CD4-positive, alpha-beta T cell (primary cell): ENCODE measurements around the gene ETS2. TPM values are rescaled to one million over a fixed set of nuclear protein-coding genes. Genes with fewer than 3 reads are reported as not detected.
"Not testable (repeated sequence)": the region's sequence is repeated elsewhere in the genome, so short reads cannot be mapped to it uniquely, and the experiment has no call there.

Experiments
- ATAC-seq: fragments of 200-7000 bp; cut with Tn5 transposase; one replicate; pipeline ENCODE4 v1.10.0; 2022; ENCODE audit warnings: mild to moderate bottlenecking; ENCODE audit not compliant: poor library complexity
- CTCF ChIA-PET: fragments of 350-600 bp; sonication (Branson Sonifier 250); formaldehyde crosslinking; loops from one replicate; lab custom pipeline; 2021; ENCODE audit warnings: antibody characterized with exemption, inconsistent platforms; lab: Charles Lee
- POLR2A ChIA-PET: fragments of 350-600 bp; sonication (Branson Sonifier 250); formaldehyde crosslinking; loops from one replicate; lab custom pipeline; 2021; ENCODE audit warnings: antibody characterized with exemption, inconsistent platforms; lab: Charles Lee
- DNase-seq, 14 experiments: peaks; one replicate each; pipeline ENCODE4 v3.0.0-alpha.2; 2013 to 2020; ENCODE audit warnings: mixed read lengths in 2 of 14
- H3K27ac ChIP-seq, 2 donors: one replicate each; pipeline versions ENCODE4 v1.5.1 to v1.7.0; 2013; ENCODE audit warnings: low read length in 2 of 2, low read depth in 1 of 2, mild to moderate bottlenecking in 1 of 2
- H3K27me3 ChIP-seq, 2 experiments: 1 replicate in 1 of 2; 2 replicates in 1 of 2; pipeline versions ENCODE4 v1.6.1 to v1.7.0; 2013; ENCODE audit warnings: low read length in 2 of 2, control low read depth in 1 of 2, mild to moderate bottlenecking in 1 of 2, moderate library complexity in 1 of 2; ENCODE audit not compliant: insufficient read depth in 2 of 2, control insufficient read depth in 1 of 2
- H3K36me3 ChIP-seq: one replicate; pipeline ENCODE4 v1.6.1; 2013; ENCODE audit warnings: low read length, control low read depth; ENCODE audit not compliant: insufficient read depth
- H3K4me1 ChIP-seq: one replicate; pipeline ENCODE4 v1.6.1; 2013; ENCODE audit warnings: low read length, control low read depth; ENCODE audit not compliant: insufficient read depth
- H3K4me3 ChIP-seq: one replicate; pipeline ENCODE4 v1.5.1; 2013; ENCODE audit warnings: mild to moderate bottlenecking, low read length, moderate library complexity
- H3K9me3 ChIP-seq, 2 experiments: 1 replicate in 1 of 2; 2 replicates in 1 of 2; pipeline versions ENCODE4 v1.6.1 to v1.7.0; 2013; ENCODE audit warnings: low read length in 2 of 2, mild to moderate bottlenecking in 2 of 2, control low read depth in 1 of 2, moderate library complexity in 1 of 2; ENCODE audit not compliant: control insufficient read depth in 1 of 2, insufficient read depth in 1 of 2
- H3K27ac Mint-ChIP-seq: one replicate; pipeline ENCODE4 v1.8.0; 2020; ENCODE audit warnings: mixed read lengths
- H3K27me3 Mint-ChIP-seq: one replicate; pipeline ENCODE4 v1.8.0; 2021; ENCODE audit warnings: mixed read lengths
- H3K36me3 Mint-ChIP-seq: one replicate; pipeline ENCODE4 v1.8.0; 2021; ENCODE audit warnings: low read depth, mixed read lengths
- H3K4me1 Mint-ChIP-seq: one replicate; pipeline ENCODE4 v1.8.0; 2021; ENCODE audit warnings: low read depth, mixed read lengths
- H3K4me3 Mint-ChIP-seq: one replicate; pipeline ENCODE4 v1.8.0; 2020; ENCODE audit warnings: mild to moderate bottlenecking, mixed read lengths
- H3K9me3 Mint-ChIP-seq: one replicate; pipeline ENCODE4 v1.8.0; 2020; ENCODE audit warnings: mixed read lengths
- CTCF ChIP-seq: fragments of 200-600 bp; IDR thresholded peaks from one replicate; pipeline ENCODE4 v1.8.0; 2022; ENCODE audit warnings: antibody characterized with exemption, mild to moderate bottlenecking
- intact Hi-C, 2 experiments: fragments of 100-400 bp; cut with DNase I in 1 of 2; cut with micrococcal nuclease in 1 of 2; formaldehyde crosslinking; loops; one replicate each; pipeline versions ENCODE4 v1.15.1 to v1.9.0; 2023 to 2025; cut with DNase I, micrococcal nuclease
- total RNA-seq, 174 experiments: library from RNA in 2 of 174; stranded (reverse) in 2 of 174; gene quantifications; one replicate each; pipeline ENCODE4 v1.2.3 and lab custom pipeline; 2021 to 2026

ETS2 gene
- total RNA-seq, 2 experiments from 2014 or later: 11.4 to 13.9 TPM

- peaks cover 0 to 5% of the 10 kb centered on the region in 2 experiments for H3K9me3 ChIP-seq
- H3K4me3 Mint-ChIP-seq: no peak overlapping the region
- TF ChIP-seq CTCF: no peak
- ChIA-PET POLR2A (no interaction called here), CTCF (no interaction called here)
- H3K36me3 ChIP-seq: peaks cover 49% of the 10 kb centered on the region
- no peak overlapping the region for H3K27ac Mint-ChIP-seq
- no peak for DNase-seq
- H3K4me1 ChIP-seq: no peaks in the 10 kb centered on the region
- no peaks in the 10 kb centered on the region for H3K4me1 Mint-ChIP-seq
- H3K9me3 Mint-ChIP-seq: no peaks in the 10 kb centered on the region
- no peak for ATAC-seq
- H3K27ac ChIP-seq: no peak overlapping the region
- no peak overlapping the region for H3K4me3 ChIP-seq
- intact Hi-C loops: no loop called here
- H3K36me3 Mint-ChIP-seq: peaks cover 53% of the 10 kb centered on the region
- H3K27me3 Mint-ChIP-seq: no peaks in the 10 kb centered on the region
- H3K27me3 ChIP-seq: no peaks in the 10 kb centered on the region
Measured at GRCh38 chr21:38824124-38824822, 18.5 kb downstream of the ETS2 start.

GRCh38 chr21:38825269-38825668 is 19.5 kb downstream of the ETS2 start:
- Mint-ChIP-seq H3K27me3 (no peaks in the 10 kb centered on the region), H3K4me3 (no peak overlapping the region), H3K27ac (no peak overlapping the region), H3K36me3 (peaks cover 43% of the 10 kb centered on the region), H3K4me1 (no peaks in the 10 kb centered on the region), H3K9me3 (no peaks in the 10 kb centered on the region)
- H3K4me3 ChIP-seq: no peak overlapping the region
- peaks cover 0 to 5% of the 10 kb centered on the region in 2 experiments for H3K9me3 ChIP-seq
- no peak for TF ChIP-seq CTCF
- CTCF ChIA-PET: no interaction called here
- intact Hi-C loops: no loop called here
- POLR2A ChIA-PET: no interaction called here
- no peak overlapping the region for H3K27ac ChIP-seq
- no peaks in the 10 kb centered on the region for H3K4me1 ChIP-seq
- H3K36me3 ChIP-seq: peaks cover 39% of the 10 kb centered on the region
- H3K27me3 ChIP-seq: no peaks in the 10 kb centered on the region
- ATAC-seq (no peak), DNase-seq (no peak)

- no peak overlapping the region for H3K4me3 Mint-ChIP-seq
- no peaks in the 10 kb centered on the region for H3K27me3 Mint-ChIP-seq
- Histone ChIP-seq H3K9me3 (peaks cover 0 to 5% of the 10 kb centered on the region in 2 experiments), H3K4me3 (no peak overlapping the region), H3K27ac (no peak overlapping the region), H3K36me3 (peaks cover 32% of the 10 kb centered on the region), H3K4me1 (peaks cover 3% of the 10 kb centered on the region), H3K27me3 (no peaks in the 10 kb centered on the region)
- DNase-seq (no peak), ATAC-seq (no peak)
- TF ChIP-seq CTCF: no peak
- H3K27ac Mint-ChIP-seq: no peak overlapping the region
- H3K4me1 Mint-ChIP-seq: peaks cover 4% of the 10 kb centered on the region
- intact Hi-C loops: no loop called here
- ChIA-PET POLR2A (interaction anchor here (0.6 kb wide), 1 partner anchor 131 kb away, joined by 3 read pairs; no protein-coding TSS in a partner anchor), CTCF (interaction anchor here (0.6 kb wide), 1 partner anchor 156 kb away, joined by 3 read pairs; no protein-coding TSS in a partner anchor)
- no peaks in the 10 kb centered on the region for H3K9me3 Mint-ChIP-seq
- peaks cover 36% of the 10 kb centered on the region for H3K36me3 Mint-ChIP-seq
Measured at GRCh38 chr21:38825921-38826320, 20.2 kb downstream of the ETS2 start.

- H3K27me3 ChIP-seq, POLR2A ChIA-PET, CTCF ChIA-PET, ATAC-seq, H3K27ac ChIP-seq, DNase-seq, H3K27ac Mint-ChIP-seq, H3K4me3 Mint-ChIP-seq, H3K4me3 ChIP-seq, H3K27me3 Mint-ChIP-seq, H3K9me3 ChIP-seq, H3K9me3 Mint-ChIP-seq, intact Hi-C loops: not testable (repeated sequence)
- Mint-ChIP-seq H3K4me1 (peaks cover 15% of the 10 kb centered on the region), H3K36me3 (peaks cover 15% of the 10 kb centered on the region)
- Histone ChIP-seq H3K36me3 (peaks cover 11% of the 10 kb centered on the region), H3K4me1 (peaks cover 13% of the 10 kb centered on the region)
Measured at GRCh38 chr21:38828111-38828510, 22.4 kb downstream of the ETS2 start.
